MM.1S (cell line): ENCODE data around the gene AP1S2.

Experiments
- CTCF ChIP-seq: fragments of 300-600 bp; sonication (generic); IDR thresholded peaks from 2 replicates; pipeline ENCODE4 v1.5.1; 2016; ENCODE audit warnings: antibody characterized with exemption, low read length, mixed read lengths
- EZH2 ChIP-seq: fragments of 300-600 bp; sonication (generic); optimal IDR thresholded peaks from 2 replicates; pipeline ENCODE3; 2017; ENCODE audit warnings: low read depth, mild to moderate bottlenecking, antibody characterized with exemption, low read length, mixed read lengths

GRCh38 chrX:15888062-15888461, 33.4 kb upstream of the AP1S2 start:
- TF ChIP-seq CTCF, result no peak
- TF ChIP-seq EZH2, result no peak
